ENCODE measurements around the gene C4B.

GRCh38 chr6:32046450-32047083, 32.0 kb downstream of the C4B start:
- TF ChIP-seq CTCF (IDR thresholded peaks at IDR 0.05; ENCODE audit: low read length): no peak
- no peak for TF ChIP-seq EZH2 (optimal IDR thresholded peaks at IDR 0.05; ENCODE audit: low read depth, low read length)
